Gastrocnemius medialis (tissue), 4 donors: ENCODE data around the gene TERT.

ENCODE experiments used
- POLR2A ChIP-seq, 2 donors: fragments of 450-650 bp; IDR thresholded peaks; one replicate each; pipeline ENCODE4 v1.6.1; 2017; ENCODE audit warnings: antibody characterized with exemption in 2 of 2, mild to moderate bottlenecking in 2 of 2, moderate library complexity in 2 of 2
- TF ChIP-seq, protein P1 (sequence below), 5 experiments: fragments of 450-650 bp in 3 of 5; fragments of 200-600 bp in 2 of 5; sonication (generic) in 2 of 5; IDR thresholded peaks in 4 of 5; conservative IDR thresholded peaks in 1 of 5; 1 replicate in 4 of 5; 2 replicates in 1 of 5; pipeline ENCODE4 v1.5.1; 2016 to 2019; ENCODE audit warnings: antibody characterized with exemption in 5 of 5, mild to moderate bottlenecking in 3 of 5, moderate library complexity in 3 of 5

DNA sequence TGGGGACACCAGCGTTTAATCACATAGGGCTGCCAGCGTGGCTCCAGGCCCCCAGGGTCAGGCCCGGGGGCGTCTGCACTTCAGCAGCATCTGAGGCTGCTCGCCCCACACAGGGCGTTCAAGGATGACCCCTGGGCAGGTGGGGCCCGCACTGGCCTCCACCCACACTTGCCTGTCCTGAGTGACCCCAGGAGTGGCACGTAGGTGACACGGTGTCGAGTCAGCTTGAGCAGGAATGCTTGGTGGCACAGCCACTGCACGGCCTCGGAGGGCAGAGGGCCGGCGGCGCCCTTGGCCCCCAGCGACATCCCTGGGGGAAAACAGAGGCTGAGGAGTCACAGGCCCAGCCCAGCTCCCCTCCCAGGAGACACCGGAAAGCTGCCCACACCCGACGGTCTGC lies 40.7 kb downstream of the TERT start:
- no peak for TF ChIP-seq POLR2A (IDR thresholded peaks at IDR 0.05)
- TF ChIP-seq, protein P1, sequence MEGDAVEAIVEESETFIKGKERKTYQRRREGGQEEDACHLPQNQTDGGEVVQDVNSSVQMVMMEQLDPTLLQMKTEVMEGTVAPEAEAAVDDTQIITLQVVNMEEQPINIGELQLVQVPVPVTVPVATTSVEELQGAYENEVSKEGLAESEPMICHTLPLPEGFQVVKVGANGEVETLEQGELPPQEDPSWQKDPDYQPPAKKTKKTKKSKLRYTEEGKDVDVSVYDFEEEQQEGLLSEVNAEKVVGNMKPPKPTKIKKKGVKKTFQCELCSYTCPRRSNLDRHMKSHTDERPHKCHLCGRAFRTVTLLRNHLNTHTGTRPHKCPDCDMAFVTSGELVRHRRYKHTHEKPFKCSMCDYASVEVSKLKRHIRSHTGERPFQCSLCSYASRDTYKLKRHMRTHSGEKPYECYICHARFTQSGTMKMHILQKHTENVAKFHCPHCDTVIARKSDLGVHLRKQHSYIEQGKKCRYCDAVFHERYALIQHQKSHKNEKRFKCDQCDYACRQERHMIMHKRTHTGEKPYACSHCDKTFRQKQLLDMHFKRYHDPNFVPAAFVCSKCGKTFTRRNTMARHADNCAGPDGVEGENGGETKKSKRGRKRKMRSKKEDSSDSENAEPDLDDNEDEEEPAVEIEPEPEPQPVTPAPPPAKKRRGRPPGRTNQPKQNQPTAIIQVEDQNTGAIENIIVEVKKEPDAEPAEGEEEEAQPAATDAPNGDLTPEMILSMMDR (IDR thresholded peaks at IDR 0.05 in 4 of 5, conservative IDR thresholded peaks at IDR 0.05 in 1 of 5), result no peak
